Mesenteric fat pad (tissue), 1 donor: ENCODE data around the gene CEP63. TPM values are rescaled to one million over a fixed set of nuclear protein-coding genes. Genes with fewer than 3 reads are reported as not detected.

Experiments used
- DNase-seq: peaks from one replicate; pipeline ENCODE4 v3.0.0-alpha.2; 2020; ENCODE audit warnings: low spot score
- long read RNA-seq: library from polyadenylated mRNA; unstranded; transcript quantifications from one replicate; pipeline ENCODE4 v2.0.0, GENCODE V29; 2020
- total RNA-seq: library from RNA; stranded (reverse); fragmentation: NEBNext Ultra II Directional; extraction: Animal tissue kit (Norgen Biotek cat#: 25700); gene quantifications from one replicate; pipeline ENCODE4 v1.2.1, GENCODE V29; 2021
- donor health status: DM: yes; HTN: yes; CAD: no.

Gene CEP63
- 27.3 TPM for total RNA-seq
- long read RNA-seq, partial matches to known transcripts = 37 of 68 reads
- long read RNA-seq, other reads (novel, unspliced or antisense) = 29 of 68 reads

DNA sequence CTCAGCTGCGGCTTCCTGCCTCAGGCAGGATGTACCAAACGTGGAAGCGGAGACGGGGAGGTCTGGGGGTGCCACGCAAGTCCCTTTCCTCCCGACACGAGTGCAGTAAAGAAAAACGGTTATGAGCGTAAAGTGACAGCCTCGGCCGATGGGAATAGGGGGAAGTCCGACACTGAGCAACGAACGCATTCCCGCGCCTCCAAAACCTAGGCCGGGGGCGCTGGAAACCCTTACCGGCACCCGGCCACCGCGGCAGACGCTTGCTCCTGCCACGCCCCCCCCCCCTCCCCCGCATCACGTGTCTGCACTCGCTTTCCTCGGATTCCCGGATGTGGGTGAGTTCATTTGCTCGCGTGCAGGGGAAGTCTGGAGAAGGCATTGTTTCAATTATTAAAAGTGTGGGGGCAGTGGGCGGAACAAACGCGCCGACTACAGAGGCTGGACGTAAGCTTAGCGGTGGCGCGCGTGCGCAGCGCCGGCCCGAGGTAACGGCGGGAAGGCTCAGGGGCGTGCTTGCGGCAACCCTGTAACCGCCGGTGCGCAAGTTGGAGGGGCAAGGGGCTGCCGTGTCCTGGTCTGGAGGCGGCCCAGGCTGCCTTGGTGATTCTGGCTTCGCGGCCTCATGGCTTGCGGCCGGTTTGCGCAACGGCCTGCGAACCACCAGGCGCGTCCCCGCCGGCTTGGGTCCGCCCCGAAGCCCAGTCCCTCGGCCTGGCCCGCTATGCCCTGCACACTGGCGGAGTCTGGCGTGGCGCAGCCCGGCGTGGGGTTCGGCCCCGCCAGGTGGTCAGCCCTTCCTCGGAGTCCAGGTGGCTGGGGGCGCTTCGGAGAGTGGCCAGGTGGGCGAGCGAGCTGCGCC lies at the start of gene CEP63, which contains the start of gene ANAPC13:
Gene CEP63 (plus strand): TSS at position 340 of the 859 bp plus-strand sequence. CDS start 9,264 bp downstream, outside the sequence.
Gene ANAPC13 (minus strand): TSS at position 268 of the 859 bp plus-strand sequence. CDS start 3,081 bp downstream, outside the sequence.
- DNase-seq = peak; percentile 96

GRCh38 chr3:134437211-134437752 lies 48.6 kb upstream of the CEP63 start:
- DNase-seq = no peak

- DNase-seq = no peak
Observed at GRCh38 chr3:134441321-134441720, 44.5 kb upstream of the CEP63 start.

DNA sequence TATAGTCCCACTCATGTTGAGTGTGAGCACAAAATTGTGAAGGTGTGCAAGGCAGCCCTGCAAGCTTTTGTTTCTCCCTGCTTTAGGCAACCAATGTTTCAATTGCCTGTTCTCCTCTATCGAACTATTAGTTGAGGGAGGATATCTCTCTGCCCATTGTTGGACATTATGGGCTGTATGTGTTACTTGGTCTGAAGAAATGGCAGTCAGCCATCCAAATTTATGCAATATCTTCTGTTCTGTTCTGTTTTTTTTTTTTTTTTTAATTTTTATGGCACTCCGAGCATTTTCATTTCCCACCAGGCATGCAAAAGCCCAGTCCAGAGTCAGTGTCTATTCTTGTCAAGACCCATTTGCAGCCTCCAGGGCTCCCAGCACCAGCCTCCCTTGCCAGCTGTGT lies 44.0 kb upstream of the CEP63 start:
- DNase-seq = no peak

DNA sequence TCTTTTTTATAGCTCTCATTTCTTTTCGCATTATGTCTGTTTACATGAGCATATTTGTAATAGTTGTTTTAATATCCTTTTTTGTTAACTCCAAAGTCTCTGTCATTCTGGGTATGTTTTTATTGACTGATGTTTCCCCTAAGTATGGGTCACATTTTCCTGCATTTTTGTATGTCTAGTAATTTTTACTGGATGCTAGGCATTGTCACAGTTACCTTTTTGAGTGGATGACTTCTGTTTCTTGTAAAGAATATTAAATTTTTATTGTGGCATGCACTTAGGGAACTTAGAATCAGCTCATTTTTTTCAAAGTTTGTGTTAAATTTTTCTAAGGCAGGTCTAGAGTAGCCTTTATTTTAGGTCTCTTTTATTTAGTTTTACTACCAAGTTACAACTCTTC lies 40.8 kb upstream of the CEP63 start:
- no peak for DNase-seq

DNA sequence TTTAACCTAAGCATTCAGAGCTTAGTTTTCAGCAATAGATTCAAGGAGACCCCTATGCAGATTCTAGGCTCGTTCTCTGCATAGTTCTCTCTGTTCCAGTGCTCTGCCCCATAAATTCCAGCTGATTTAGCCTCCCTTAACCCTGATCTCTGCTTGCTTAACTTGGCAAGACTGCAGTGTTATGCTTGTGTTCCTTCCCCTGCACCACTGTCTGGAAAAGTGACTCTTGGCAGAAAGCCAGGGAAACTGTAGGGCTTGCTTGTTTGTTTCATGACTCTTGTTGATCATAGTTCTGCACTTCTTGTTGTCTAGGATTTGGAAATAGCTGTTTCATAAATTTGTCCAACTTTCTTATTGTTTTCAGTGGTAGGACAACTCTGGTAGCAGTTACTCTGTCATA lies 40.2 kb upstream of the CEP63 start:
- DNase-seq = no peak

DNA sequence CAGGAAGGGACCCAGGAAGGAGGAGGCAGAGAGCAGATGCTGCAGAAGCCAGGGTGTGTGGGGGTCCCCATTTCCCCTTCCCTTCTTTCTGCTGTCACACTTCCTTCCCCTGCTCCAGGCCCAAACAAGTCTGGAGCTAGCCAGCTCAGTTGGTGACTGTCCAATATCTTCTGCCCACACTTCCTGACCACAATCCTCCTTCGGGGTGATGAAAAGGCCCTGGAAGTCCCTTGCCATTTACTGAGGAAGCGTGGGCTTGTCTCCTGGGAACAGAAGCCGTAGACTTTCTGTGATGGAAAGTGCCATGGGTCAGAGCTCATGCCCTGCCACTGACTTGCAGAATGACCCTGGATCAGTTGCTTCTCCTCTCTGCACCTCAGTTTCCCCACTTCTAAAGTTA lies 39.1 kb upstream of the CEP63 start:
- no peak for DNase-seq

DNA sequence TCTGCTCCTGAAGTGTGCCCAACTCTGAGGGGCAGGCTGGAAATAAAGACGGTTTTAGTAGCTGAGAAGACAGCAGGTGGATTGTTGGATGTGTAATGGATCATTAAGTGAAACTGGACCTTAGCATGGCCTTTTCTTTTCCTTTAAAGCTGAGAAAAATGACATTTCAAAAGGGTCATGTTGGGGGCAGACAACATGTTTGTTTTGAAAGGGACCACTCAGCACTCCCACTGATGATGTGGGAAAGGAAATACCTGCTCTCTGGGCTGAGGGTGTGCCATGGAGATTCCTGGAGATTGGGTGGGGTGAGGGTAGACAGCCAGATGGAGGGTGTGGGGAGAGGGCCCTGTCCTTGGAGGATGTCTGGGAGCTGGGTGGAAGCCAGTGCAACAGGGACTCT lies 38.5 kb upstream of the CEP63 start:
- DNase-seq = no peak

DNA sequence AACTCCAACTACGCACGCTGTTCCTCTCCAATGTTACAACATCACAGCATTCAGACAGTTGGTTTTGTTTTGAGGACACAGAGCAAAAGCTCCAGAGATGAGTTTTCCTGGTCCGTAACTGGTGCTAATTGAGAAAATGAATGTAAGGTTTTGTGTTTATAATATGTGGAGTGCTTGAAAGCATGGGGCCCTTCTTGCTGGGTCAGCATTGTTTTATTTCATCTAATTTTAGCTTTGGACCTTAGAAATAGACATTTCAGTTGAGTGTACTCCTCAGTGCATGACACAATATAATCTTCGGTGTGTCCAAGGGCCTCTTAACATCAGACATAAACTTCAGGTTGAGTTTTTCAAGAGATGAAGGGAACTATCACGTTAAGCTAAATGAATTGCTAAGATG lies 37.2 kb upstream of the CEP63 start:
- no peak for DNase-seq

DNA sequence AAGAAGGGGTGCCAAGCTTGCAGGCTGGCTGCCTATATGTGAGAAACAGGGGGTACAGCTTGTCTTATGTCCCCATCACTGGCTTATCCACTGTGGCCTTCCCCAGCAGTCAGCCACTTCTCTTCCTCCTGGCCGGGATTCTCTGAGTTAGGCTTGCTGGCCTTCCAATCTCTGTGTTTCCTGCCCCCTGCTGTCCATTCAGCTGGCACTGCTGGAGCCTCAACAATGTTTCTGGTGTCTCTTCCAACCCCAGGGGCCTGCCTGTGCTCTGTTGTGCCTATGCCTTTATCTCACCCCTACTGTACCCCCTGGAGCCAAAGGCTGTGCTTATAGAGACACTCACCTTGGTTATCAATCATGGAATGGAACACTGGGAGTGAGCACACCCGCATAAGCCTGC lies 36.6 kb upstream of the CEP63 start:
- no peak for DNase-seq

- no peak for DNase-seq
Observed at GRCh38 chr3:134449951-134450350, 35.9 kb upstream of the CEP63 start.

- no peak for DNase-seq
Observed at GRCh38 chr3:134453631-134454030, 32.2 kb upstream of the CEP63 start.

DNA sequence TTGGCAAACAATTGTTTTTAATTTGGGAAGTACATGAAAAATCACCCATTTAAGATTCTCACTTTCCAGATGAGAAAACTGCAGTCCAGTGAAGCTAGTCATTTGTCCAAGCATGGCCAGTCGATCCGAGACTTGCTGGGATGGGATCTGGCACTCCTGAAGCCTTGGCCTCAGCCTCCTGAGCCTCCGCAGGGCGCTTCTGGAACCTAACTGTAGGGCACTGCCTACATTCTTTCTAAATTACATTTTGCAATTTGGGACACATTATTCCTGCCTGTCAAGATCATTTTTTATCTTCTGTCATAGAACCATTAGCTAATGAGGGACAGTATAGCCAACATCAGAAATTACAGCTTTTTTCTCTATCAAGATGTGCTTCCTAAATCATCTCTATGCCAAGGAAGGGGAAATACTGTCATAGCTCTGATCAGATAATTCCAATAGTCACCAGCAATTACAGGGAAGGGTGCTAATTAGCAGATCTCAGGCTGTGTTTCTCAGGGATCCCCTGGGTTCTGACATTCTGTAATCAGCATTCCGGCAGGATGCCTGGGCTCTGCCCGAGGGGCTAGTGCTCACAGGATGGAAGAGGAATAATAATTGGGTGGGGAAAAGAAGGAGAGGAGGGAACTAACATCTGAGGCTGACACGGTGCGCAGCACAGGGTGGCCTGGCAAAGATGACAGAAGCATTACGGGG lies 28.3 kb upstream of the CEP63 start:
- DNase-seq = no peak

GRCh38 chr3:134458406-134458945 lies 27.4 kb upstream of the CEP63 start:
- no peak for DNase-seq

GRCh38 chr3:134459562-134459961 lies 26.3 kb upstream of the CEP63 start:
- no peak for DNase-seq

DNA sequence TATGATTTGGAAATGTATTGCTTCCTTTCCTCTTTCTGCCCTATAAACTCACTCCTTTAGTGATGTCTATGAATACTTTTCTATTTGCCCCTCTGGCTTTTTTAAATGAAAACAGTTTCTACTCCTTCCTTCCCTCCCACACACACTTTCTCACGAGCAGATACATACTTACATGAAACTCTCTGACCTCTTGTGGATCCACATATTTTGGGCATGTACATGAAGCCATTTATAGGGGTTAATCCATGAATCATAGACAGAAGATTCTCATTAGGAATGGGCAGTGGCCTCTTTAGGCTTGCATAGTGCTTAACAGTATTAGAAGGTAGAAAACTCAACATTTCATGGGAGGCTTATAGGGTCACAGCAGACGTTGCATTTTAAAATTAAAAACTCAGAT lies 24.9 kb upstream of the CEP63 start:
- no peak for DNase-seq

- DNase-seq = no peak
Observed at GRCh38 chr3:134462331-134462941, 23.4 kb upstream of the CEP63 start.

DNA sequence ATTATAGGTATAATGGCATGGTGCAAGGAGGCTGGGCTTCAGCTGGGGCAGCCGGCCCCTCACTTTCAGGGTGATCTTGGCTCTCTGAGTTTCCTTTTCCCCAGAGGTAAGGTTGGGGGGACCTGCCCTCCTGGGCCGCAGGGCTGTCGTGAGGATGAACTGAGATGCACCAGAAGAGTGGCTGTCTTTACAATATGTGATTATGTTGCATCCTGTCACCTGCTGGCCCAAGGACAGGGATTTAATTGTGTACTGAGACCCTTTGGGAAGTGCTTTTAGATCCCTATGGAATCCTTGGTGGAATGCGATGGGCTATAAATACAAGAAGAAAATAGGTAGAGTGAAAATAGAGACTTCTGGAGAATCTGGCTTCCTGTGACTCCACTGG lies 22.2 kb upstream of the CEP63 start:
- DNase-seq = no peak

DNA sequence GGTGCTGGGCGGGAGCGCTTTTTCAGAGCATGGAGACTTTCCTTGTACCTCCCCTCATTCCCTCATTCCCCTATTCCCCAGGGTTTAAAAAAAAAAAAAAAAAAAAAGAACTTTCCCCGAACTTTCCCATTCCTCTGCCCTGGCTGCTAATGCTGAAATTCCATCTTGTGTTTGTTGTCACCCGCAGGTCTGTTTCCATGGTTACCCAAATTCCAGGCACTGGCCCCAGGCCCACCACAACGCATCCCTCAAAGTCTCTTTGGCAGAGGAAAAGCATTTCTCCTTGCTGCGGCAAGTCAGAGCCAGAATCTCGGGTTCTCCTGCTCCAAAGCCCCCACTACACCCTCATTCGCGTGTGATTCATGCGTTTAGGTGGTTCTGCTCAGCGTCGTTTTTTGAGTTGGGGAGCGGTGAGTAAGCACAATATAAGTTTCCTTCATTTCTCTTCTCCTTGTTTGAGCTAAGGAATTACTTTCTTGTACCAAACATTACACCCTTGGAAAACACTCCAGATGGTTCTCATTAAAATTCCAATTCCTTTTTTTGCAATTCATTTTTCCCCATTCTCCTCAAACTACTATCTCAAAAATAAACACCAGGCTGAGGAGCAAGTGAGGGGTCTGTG lies 21.7 kb upstream of the CEP63 start:
- no peak for DNase-seq

DNA sequence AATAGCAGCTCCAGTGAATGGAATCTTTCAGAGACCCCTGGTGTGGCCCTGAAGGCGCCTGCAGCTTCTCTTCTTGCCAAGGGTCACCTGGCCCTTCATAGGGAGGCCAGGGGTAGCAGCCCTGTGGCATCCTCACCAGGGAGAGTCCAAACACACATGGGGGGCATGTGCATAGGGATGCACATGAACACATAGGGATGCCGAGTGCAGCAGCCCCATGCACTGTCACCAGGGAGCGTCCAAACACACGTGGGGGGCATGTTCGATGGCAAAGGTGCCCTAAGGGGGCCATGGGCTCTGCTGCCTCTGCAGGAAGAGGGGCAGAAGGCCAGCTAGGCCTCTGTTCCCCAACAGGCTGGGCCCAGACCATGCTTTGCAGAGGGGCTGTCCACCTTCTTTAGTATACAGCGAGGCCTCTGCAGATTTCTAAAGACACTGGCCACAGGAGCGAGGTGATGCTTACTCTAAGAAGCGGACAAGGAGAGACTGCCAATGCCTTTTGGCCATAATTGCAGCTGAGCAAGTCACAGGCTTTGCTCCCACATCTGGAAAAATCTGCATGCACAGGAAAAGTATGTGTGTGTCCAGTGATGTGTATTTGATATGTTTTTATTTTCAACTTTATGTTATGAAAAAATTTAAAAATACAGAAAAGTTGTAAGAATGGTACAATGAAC lies 21.0 kb upstream of the CEP63 start:
- no peak for DNase-seq
